COLO829 (cell line): Measurements from ENCODE around the gene SPAG17.

Experiments
- DNase-seq: peaks from one replicate; pipeline ENCODE4 v3.0.0; 2012; ENCODE audit warnings: low spot score

The SPAG17 gene

DNA sequence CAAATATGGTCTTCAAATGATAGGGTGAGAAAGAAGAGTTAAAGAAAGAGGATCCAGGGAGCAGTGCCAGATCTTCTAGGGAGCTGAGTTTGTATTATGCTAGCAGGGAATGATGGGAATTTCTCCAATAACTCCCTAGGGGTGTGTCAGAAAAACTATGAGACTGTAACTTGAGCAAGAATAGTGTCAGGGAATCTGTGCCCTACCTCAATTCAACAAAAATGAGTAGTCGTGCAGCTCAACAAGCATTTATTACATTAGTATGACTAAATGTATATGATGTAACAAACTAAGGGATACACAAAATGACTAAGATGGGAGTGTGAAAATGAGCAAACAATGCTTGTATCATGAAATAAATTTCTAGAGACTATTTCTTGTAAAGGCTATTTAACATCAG, 24.2 kb downstream of the SPAG17 start:
- no peak for DNase-seq

- DNase-seq = no peak
Observed at GRCh38 chr1:118159569-118159968, 25.5 kb downstream of the SPAG17 start.

GRCh38 chr1:118158924-118159323, 26.1 kb downstream of the SPAG17 start:
- peak; percentile 8 for DNase-seq

DNA sequence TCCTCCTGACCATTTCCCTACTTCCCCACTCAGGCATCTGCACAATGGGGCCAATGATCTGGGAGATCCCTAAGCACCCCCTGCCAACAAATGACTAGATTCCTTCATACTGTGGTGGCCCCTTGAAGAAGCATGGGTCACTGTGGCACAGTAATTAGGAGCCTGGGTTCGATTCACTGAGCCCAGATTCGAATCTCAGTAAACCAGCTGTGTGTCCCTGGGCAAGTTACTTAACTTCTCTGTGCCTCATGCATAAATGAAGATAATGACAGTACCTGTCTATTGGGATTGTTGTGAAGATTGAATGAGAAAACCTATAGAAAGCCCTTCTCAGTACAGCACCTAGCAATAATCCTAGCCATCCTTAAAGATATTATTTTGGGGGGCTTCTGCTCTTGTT, 27.5 kb downstream of the SPAG17 start:
- no peak for DNase-seq

GRCh38 chr1:118155106-118155505, 29.9 kb downstream of the SPAG17 start:
- no peak for DNase-seq

DNA sequence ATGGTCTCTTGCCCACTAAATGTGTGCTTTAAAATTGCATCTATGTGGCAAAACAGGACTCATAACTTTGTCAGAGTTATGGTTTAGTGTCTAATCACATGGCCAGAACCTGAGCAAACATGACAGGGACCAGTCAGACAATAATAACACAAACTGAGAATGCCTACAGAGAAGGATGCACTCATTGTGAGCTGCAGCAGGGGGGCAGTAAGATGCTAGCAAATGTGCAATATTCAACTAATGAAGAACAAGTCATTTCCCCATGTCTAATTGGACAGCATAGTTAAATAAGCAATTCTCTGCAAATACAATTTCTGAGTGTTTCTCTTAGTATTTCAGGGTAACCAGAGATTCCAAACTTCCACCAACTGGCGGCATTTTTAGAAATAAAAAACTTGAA, 30.8 kb downstream of the SPAG17 start:
- DNase-seq = peak; percentile 4

DNA sequence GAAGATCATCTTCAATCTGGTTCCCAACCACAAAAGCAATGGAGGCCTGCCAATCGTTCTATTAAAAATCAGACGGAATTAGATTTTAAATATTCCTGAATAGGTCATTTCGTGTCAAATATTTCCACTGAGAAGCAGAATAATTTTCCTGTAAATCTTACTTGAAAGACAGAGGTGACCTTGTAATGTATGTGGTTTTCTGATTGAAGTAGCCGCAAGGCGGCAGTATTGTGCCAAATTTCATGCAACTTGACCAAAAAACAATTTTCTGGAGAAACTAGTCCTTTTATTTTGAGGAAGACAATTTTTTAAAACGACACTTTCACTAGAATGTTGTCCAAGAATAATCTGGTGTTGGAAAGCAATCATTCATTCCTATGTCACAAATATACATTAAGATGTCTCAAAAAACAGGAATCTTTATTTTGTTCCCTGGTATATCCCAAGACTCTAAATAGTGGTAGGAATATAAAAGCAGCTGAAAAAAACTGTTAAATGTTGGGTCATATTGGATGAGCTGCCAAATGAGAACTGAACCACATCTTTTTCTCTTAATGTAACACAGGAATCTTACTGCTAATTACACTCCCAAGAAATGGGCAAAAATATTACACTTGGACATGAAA, 33.6 kb downstream of the SPAG17 start:
- DNase-seq = peak; percentile 9

DNA sequence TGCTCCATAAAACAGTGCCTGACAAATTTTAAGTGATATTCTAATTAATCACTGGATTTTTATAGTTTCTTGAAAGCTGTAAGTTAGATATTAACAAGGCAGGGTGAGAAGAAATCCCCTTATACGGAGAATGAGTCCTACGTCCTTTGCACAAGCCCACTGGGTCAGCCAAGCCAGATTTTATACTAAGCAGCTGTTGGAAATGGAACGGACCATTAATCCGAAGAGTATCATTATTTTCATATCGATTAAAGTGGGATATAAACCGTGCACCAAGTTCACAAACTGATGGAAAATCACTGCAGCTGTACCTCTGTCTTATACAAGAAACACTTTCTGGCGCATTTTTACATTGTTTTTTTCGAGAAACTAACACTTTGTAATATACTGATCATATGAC, 35.2 kb downstream of the SPAG17 start:
- no peak for DNase-seq

GRCh38 chr1:118148034-118148433, 37.0 kb downstream of the SPAG17 start:
- DNase-seq = no peak

- DNase-seq = no peak
Observed at GRCh38 chr1:118147522-118147921, 37.5 kb downstream of the SPAG17 start.

- no peak for DNase-seq
Observed at GRCh38 chr1:118145721-118146120, 39.3 kb downstream of the SPAG17 start.

- DNase-seq = no peak
Observed at GRCh38 chr1:118144684-118145083, 40.3 kb downstream of the SPAG17 start.

- DNase-seq = no peak
Observed at GRCh38 chr1:118143831-118144230, 41.2 kb downstream of the SPAG17 start.

DNA sequence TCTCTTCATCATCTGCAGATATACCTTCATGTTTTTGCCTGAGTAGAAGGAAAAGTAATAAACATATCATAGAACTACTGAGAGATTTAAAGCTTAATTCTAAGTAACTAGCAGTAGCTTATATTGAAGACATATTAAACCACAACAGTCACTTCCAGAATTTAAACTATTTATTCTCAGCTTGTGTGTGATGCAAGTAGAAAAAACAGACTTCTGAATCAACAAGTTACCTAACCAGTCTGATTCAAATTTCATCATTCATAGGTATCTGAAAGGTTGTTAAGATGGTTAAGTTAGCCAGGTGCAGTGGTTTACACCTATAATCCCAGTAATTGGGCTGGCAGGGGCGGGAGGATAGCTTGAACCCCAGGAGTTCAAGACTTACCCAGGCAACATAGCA, 41.9 kb downstream of the SPAG17 start:
- DNase-seq = no peak

GRCh38 chr1:118142546-118142945, 42.5 kb downstream of the SPAG17 start:
- DNase-seq = no peak

GRCh38 chr1:118137900-118138299, 47.1 kb downstream of the SPAG17 start:
- no peak for DNase-seq

DNA sequence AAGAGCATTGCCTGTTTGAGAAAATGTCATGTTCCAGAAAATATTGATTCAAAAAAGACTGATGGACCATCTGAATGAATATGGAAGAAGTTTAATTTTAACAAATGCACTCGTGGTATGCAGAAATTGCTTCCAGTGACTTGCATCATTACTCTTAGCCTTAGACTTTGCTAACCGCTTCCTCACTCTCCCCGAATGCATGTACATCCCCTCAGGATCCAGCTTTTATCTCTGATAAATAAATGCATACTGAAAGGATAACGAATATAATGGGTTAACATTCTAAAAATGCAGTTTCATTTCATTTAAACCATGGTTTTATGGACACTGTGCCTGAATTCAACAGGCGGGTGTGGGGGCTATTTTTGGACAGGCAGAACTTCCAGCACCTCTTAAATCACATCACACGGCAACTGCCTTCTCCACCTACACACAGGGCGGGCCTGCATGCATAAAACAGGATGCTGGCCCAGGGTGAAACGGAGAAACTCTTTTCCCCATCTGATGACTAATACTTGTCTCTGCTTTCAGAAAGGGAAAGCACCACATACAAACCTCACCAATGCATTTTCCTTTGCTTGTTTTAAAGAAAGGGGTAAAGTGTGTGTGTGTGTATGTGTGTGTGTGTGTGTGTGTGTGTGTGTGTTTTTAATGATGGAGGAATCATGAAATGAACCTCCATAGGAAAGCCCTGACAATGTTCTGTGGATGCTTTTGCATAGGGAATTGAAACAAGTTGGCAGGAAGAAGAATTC, 48.7 kb downstream of the SPAG17 start:
- DNase-seq = peak; percentile 31

DNA sequence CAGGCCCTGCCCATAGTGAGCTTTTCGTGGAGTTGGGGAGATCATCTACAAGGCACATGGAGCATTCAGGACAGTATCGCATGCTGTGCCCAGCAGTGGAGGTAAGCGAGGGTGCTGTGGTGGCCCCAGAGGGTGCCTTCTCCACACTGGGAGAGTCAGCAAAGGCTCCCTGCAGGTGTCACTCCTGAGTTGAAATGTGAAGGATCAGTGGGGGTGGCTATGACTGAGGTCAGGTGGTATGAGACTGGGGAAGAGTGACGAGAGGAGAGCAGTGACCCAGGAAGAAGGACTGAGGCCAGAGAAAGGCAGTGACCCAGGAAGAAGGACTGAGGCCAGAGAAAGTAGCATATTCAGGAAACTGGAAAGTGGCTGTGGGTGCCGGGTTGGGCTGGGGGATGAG, 53.0 kb downstream of the SPAG17 start:
- DNase-seq = no peak

- DNase-seq = no peak
Observed at GRCh38 chr1:118128761-118129160, 56.3 kb downstream of the SPAG17 start.

- DNase-seq = no peak
Observed at GRCh38 chr1:118124064-118124463, 61.0 kb downstream of the SPAG17 start.

- DNase-seq = no peak
Observed at GRCh38 chr1:118123116-118123839, 61.8 kb downstream of the SPAG17 start.

- DNase-seq = no peak
Observed at GRCh38 chr1:118122234-118123004, 62.6 kb downstream of the SPAG17 start.
